ENCODE data around the gene CBR1.

DNA sequence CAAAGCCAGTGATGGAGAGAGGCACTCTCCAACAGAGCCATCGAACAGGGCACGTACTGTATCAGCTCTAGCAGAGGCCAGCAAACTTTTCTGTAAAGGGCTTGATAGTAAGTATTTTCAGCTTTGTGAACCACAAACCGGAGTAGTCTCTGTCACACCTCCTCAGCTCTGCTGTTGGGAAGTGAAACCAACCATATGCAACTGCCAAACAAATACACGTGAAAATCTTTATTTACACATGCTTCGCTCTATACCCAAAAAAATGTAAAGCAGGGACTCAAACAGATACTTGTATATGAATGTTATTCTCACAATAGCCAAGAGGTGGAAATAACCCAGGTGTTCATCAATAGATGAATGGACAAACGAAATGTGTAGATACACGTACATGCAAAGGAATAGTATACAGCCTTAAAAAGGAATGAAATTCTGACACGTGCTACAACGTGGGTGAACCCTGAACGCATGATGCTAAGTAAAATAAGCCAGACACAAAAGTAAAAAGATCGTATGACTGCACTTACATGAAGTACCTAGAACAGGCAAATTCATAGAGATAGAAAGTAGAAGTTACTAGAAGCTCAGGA lies 48.5 kb upstream of the CBR1 start:
- no peak for TF ChIP-seq EZH2 (IDR thresholded peaks at IDR 0.05; ENCODE audit: insufficient read depth, poor library complexity, severe bottlenecking)
- TF ChIP-seq EZH2phosphoT487 (IDR thresholded peaks at IDR 0.05; ENCODE audit: insufficient read depth, low read depth): no peak
